ENCODE results near the gene ZNF398. TPM values are rescaled to one million over a fixed set of nuclear protein-coding genes. Genes with fewer than 3 reads are reported as not detected.

The ZNF398 gene
- total and polyA plus RNA-seq, 5 donors from 2014 or later, result 5.5 to 14.4 (median 11.9) TPM

DNA sequence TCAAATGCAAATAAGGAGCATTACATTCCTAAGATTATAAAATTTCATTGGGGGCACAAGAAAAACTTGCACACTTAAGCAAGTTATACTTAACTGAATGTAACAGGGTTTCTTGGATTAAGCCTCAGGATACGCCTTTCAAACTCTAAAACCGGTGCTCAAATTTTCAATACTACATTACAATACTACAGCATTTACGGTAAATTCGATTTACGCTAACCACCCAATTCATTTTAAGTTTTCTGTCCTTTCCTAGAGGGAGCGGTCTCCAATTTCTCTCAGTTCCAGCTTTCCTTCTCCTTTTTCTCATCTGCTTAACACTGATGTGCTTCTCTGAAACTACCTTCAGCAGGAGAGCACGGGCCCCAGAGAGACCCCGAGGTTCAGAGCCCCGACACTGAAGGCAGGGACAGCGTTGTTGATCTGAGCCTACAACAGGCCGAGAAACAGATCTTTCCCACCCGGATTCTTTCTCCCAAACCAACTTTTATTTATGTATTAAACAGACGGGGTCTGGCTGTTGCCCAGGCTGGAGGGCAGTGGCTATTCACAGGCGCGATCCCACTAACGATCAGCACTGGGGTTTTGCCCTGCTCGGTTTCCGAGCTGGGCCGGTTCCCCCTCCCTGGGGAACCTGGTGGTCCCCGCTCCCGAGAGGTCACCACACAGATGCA, 21.9 kb upstream of the ZNF398 start:
- Histone ChIP-seq H3K4me1 (ENCODE audit: control insufficient read depth, insufficient read depth, low read length, poor library complexity, severe bottlenecking) (peaks cover 15% of the 10 kb centered on the region), H3K9me3 (ENCODE audit: control insufficient read depth in 2 of 2, low read length in 2 of 2) (peaks cover 0 to under 1% of the 10 kb centered on the region in 2 experiments), H3K4me3 (ENCODE audit: low read depth, low read length) (peak overlapping the region; percentile 72), H3K27ac (ENCODE audit: insufficient read depth, low read length, poor library complexity, severe bottlenecking) (peak overlapping the region; percentile 82), H3K27me3 (ENCODE audit: control insufficient read depth, insufficient read depth, low read length) (no peaks in the 10 kb centered on the region), H3K36me3 (ENCODE audit: control insufficient read depth, insufficient read depth, low read length) (no peaks in the 10 kb centered on the region)
- Mint-ChIP-seq H3K9me3 (peaks cover 0 to 3% (median 0%) of the 10 kb centered on the region in 7 donors), H3K27me3 (no peaks in the 10 kb centered on the region), H3K27ac (peak overlapping the region; percentile 98 to 99 (median 99)), H3K4me3 (peak overlapping the region; percentile 91 to 100 (median 98)), H3K36me3 (peaks cover 3% of the 10 kb centered on the region), H3K4me1 (peaks cover 11 to 25% (median 18%) of the 10 kb centered on the region in 4 donors)
- no peak for ATAC-seq (ENCODE audit: low read depth in 2 of 2)
- DNase-seq, result no peak

DNA sequence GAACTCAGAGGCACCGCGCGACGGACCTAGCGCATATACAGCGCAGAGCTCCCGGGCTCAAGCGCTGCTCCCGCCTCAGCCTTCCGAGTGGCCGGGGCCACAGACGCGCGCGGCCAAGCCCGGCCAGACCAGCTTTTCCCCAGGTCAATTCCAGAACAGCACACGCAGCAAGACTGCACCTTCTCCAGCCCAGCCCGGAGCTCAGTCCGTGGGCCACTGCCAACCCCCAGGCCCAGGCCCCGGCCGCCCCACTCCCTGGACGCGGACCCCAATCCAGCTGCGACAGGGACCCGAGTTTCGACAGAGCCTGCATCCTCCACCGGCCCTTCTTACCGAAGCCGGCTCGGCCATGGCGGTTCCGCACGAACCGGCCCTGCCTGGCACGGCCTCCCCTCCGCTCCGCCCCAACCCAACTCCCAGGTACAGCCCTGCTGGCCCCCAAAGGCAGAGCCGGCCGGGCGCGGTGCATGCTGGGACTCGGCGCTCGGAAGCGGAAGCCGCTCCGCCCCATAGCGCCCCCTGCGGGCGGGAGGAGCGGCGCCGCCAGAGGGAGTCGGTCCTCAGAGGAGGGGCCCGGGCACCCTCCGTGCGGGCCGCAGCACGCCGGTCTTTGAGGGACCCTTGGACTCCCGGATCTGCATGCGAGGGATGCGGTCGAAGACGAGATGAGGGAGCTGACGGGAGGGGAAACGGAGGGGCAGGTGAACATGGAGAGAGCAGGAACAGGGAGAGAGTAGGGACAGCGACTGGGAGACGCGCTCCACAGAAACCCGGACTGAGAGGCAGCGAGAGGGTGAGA, 21.2 kb upstream of the ZNF398 start, which contains the start of gene ZNF425:
TSS of gene ZNF425 (minus strand) at position 462 of the 799 bp plus-strand sequence. CDS start at position 351, 111 bp downstream.
- peak within 1 kb of the TSS; percentile 98 to 99 (median 99) for H3K27ac Mint-ChIP-seq
- Histone ChIP-seq H3K27me3 (ENCODE audit: control insufficient read depth, insufficient read depth, low read length) (no peaks in the 10 kb centered on the region), H3K9me3 (ENCODE audit: control insufficient read depth in 2 of 2, low read length in 2 of 2) (peaks cover 7 to 8% of the 10 kb centered on the region in 2 experiments), H3K4me1 (ENCODE audit: control insufficient read depth, insufficient read depth, low read length, poor library complexity, severe bottlenecking) (peaks cover 15% of the 10 kb centered on the region), H3K36me3 (ENCODE audit: control insufficient read depth, insufficient read depth, low read length) (peaks cover 7% of the 10 kb centered on the region), H3K4me3 (ENCODE audit: low read depth, low read length) (peak within 1 kb of the TSS; percentile 95), H3K27ac (ENCODE audit: insufficient read depth, low read length, poor library complexity, severe bottlenecking) (peak within 1 kb of the TSS; percentile 82)
- H3K4me1 Mint-ChIP-seq, result peaks cover 12 to 25% (median 19%) of the 10 kb centered on the region in 4 donors
- H3K4me3 Mint-ChIP-seq, result peak within 1 kb of the TSS; percentile 91 to 100 (median 98)
- DNase-seq (peak; percentile 90 to 95 (median 91)), ATAC-seq (ENCODE audit: low read depth in 2 of 2) (peak; percentile 93 to 94)
- no peaks in the 10 kb centered on the region for H3K27me3 Mint-ChIP-seq
- peaks cover 10% of the 10 kb centered on the region for H3K36me3 Mint-ChIP-seq
- H3K9me3 Mint-ChIP-seq, result peaks cover 0 to 10% (median 5%) of the 10 kb centered on the region in 7 donors

DNA sequence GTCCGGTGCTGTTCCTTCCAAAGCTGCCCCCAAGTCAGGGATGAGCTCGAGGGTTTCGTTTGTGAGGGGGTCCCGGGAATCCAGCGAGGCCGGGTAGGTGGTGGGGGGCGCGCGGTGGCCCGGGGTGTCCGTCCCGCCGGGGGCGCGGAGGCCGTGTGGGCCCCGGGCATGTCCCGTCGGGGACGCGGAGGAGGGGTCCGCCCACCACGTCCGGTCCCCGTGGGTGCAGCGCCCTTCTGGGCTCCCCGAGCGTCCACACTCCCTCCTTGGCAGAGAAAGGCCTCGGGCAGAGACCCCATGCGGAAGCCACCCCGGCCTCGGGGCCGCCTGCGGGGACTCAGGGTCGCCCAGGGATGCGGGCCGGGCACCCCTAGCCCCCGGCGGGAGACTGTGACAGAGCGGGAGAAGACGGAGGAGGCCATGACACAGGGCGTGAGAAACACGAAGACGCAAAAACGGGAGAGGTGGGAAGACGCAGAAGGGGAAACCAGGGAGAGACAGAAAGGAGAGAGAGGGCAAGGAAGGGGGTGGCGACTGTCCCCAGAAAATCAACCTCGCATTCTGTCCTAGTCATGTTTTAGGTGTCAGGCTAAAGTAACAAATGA, 20.5 kb upstream of the ZNF398 start:
- Histone ChIP-seq H3K4me3 (ENCODE audit: low read depth, low read length) (peak overlapping the region; percentile 95), H3K27ac (ENCODE audit: insufficient read depth, low read length, poor library complexity, severe bottlenecking) (peak overlapping the region; percentile 82), H3K9me3 (ENCODE audit: control insufficient read depth in 2 of 2, low read length in 2 of 2) (peaks cover 8 to 11% of the 10 kb centered on the region in 2 experiments), H3K36me3 (ENCODE audit: control insufficient read depth, insufficient read depth, low read length) (peaks cover 13% of the 10 kb centered on the region), H3K4me1 (ENCODE audit: control insufficient read depth, insufficient read depth, low read length, poor library complexity, severe bottlenecking) (peaks cover 15% of the 10 kb centered on the region), H3K27me3 (ENCODE audit: control insufficient read depth, insufficient read depth, low read length) (no peaks in the 10 kb centered on the region)
- DNase-seq, result peak; percentile 45 to 78 (median 54)
- Mint-ChIP-seq H3K36me3 (peaks cover 17% of the 10 kb centered on the region), H3K27ac (peak overlapping the region; percentile 98 to 99 (median 99)), H3K4me3 (peak overlapping the region; percentile 91 to 100 (median 98)), H3K9me3 (peaks cover 0 to 11% (median 5%) of the 10 kb centered on the region in 7 donors), H3K27me3 (no peaks in the 10 kb centered on the region), H3K4me1 (peaks cover 12 to 25% (median 19%) of the 10 kb centered on the region in 4 donors)
- peak; percentile 40 to 42 for ATAC-seq (ENCODE audit: low read depth in 2 of 2)

DNA sequence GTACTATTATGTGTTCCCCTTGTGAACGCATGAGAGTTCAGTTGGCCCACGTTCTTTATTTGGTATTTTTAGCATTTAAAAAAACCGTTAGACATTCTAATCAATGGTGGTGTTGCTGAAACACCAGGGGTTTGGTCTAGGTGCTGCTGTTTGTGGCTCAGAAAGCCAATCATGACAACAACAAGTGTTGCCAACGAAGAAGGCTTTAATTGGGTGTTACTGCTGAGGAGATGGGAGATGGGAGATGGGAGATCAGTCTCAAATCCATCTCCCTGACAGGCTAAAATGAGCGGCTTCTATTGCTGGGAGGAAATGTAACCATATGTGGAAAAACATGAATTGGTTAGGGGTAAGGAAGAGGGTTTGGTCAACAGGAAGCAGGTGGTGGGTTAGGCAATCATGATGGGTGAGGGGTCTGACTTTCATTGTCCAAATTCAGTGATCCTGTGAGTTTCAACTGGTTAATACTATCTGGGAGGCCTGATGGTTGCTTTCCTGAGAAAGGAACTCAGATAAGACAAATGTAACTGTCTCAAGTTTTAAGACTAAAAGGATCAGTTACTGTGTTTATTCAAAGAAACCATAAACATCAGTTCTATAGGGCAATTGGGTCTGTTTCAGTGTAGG, 16.6 kb upstream of the ZNF398 start:
- no peaks in the 10 kb centered on the region for H3K27me3 Mint-ChIP-seq
- Histone ChIP-seq H3K36me3 (ENCODE audit: control insufficient read depth, insufficient read depth, low read length) (peaks cover 13% of the 10 kb centered on the region), H3K27me3 (ENCODE audit: control insufficient read depth, insufficient read depth, low read length) (no peaks in the 10 kb centered on the region), H3K9me3 (ENCODE audit: control insufficient read depth in 2 of 2, low read length in 2 of 2) (peaks cover 8 to 11% of the 10 kb centered on the region in 2 experiments), H3K27ac (ENCODE audit: insufficient read depth, low read length, poor library complexity, severe bottlenecking) (no peak overlapping the region), H3K4me1 (ENCODE audit: control insufficient read depth, insufficient read depth, low read length, poor library complexity, severe bottlenecking) (peaks cover 8% of the 10 kb centered on the region), H3K4me3 (ENCODE audit: low read depth, low read length) (no peak overlapping the region)
- peaks cover 23% of the 10 kb centered on the region for H3K36me3 Mint-ChIP-seq
- DNase-seq (no peak), ATAC-seq (ENCODE audit: low read depth in 2 of 2) (no peak)
- peak overlapping the region in 1 of 4 donors; percentile 64 for H3K4me3 Mint-ChIP-seq
- no peak overlapping the region for H3K27ac Mint-ChIP-seq
- peaks cover 8 to 13% (median 10%) of the 10 kb centered on the region in 4 donors for H3K4me1 Mint-ChIP-seq
- peaks cover 0 to 13% (median 5%) of the 10 kb centered on the region in 7 donors for H3K9me3 Mint-ChIP-seq

DNA sequence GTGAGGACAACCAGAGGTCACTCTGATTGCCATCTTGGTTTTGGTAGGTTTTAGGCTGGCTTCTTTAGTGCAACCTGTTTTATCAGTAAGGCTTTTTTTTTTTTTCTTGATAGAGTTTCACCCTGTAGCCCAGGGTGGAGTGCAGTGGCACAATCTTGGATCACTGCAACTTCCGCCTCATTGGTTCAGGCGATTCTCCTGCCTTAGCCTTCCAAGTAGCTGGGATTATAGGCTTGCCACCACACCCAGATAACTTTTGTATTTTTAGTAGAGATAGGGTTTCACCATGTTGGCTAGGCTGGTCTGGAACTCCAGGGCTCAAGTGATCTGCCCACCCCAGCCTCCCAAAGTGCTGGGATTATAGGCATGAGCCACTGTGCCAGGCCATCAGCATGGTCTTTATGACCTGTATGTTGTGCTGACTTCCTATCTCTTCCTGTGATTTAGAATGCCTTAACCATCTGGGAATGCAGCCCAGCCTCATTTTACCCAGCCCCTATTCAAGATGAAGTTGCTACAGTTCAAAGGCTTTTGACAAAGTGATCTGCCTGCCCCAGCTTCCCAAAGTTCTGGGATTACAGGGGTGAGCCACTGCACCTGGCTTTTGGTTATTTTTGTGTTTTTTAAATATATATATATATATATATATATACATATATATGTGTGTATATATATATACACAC, 14.1 kb upstream of the ZNF398 start:
- DNase-seq (no peak), ATAC-seq (ENCODE audit: low read depth in 2 of 2) (no peak)
- no peaks in the 10 kb centered on the region for H3K27me3 Mint-ChIP-seq
- Histone ChIP-seq H3K4me1 (ENCODE audit: control insufficient read depth, insufficient read depth, low read length, poor library complexity, severe bottlenecking) (no peaks in the 10 kb centered on the region), H3K27ac (ENCODE audit: insufficient read depth, low read length, poor library complexity, severe bottlenecking) (no peak overlapping the region), H3K4me3 (ENCODE audit: low read depth, low read length) (no peak overlapping the region), H3K9me3 (ENCODE audit: control insufficient read depth in 2 of 2, low read length in 2 of 2) (peaks cover 8 to 11% of the 10 kb centered on the region in 2 experiments), H3K36me3 (ENCODE audit: control insufficient read depth, insufficient read depth, low read length) (peaks cover 13% of the 10 kb centered on the region), H3K27me3 (ENCODE audit: control insufficient read depth, insufficient read depth, low read length) (no peaks in the 10 kb centered on the region)
- H3K36me3 Mint-ChIP-seq, result peaks cover 20% of the 10 kb centered on the region
- H3K27ac Mint-ChIP-seq, result peak overlapping the region in 1 of 3 donors; percentile 15
- H3K4me1 Mint-ChIP-seq, result peaks cover under 1 to 4% (median 2%) of the 10 kb centered on the region in 4 donors
- peaks cover 0 to 10% (median 5%) of the 10 kb centered on the region in 7 donors for H3K9me3 Mint-ChIP-seq
- H3K4me3 Mint-ChIP-seq, result no peak overlapping the region

DNA sequence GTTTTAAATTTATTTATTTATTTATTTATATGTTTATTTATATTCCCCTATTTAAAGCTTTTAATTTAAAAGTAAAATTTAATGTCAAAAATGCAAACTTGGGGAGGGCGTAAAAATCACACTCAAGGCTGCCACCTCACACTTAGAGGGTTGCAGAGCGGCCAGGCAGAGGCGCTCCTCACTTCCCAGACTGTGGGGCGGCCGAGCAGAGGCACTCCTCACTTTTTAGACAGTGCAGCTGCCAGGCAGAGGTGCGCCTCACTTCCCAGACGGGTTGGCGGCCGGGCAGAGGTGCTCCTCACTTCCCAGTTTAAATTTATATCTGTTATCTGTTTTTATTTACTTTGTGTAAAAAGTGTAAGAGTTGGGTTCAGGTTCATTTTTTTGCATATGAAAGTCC, 11.1 kb upstream of the ZNF398 start:
- ATAC-seq (ENCODE audit: low read depth in 2 of 2) (no peak), DNase-seq (no peak)
- no peak overlapping the region for H3K27ac ChIP-seq (ENCODE audit: insufficient read depth, low read length, poor library complexity, severe bottlenecking)
- H3K9me3 ChIP-seq (ENCODE audit: control insufficient read depth in 2 of 2, low read length in 2 of 2), result peaks cover under 1 to 3% of the 10 kb centered on the region in 2 experiments
- Mint-ChIP-seq H3K27me3 (no peaks in the 10 kb centered on the region), H3K27ac (no peak overlapping the region), H3K9me3 (peaks cover 0 to 3% (median 0%) of the 10 kb centered on the region in 7 donors), H3K36me3 (peaks cover 13% of the 10 kb centered on the region), H3K4me1 (no peaks in the 10 kb centered on the region), H3K4me3 (no peak overlapping the region)
- H3K27me3 ChIP-seq (ENCODE audit: control insufficient read depth, insufficient read depth, low read length), result no peaks in the 10 kb centered on the region
- H3K36me3 ChIP-seq (ENCODE audit: control insufficient read depth, insufficient read depth, low read length), result peaks cover 5% of the 10 kb centered on the region
- no peak overlapping the region for H3K4me3 ChIP-seq (ENCODE audit: low read depth, low read length)
- no peaks in the 10 kb centered on the region for H3K4me1 ChIP-seq (ENCODE audit: control insufficient read depth, insufficient read depth, low read length, poor library complexity, severe bottlenecking)
